Ureter (tissue), 1 donor: Measurements from ENCODE around the gene PRRX2. TPM values are rescaled to one million over a fixed set of nuclear protein-coding genes. Genes with fewer than 3 reads are reported as not detected.

Source experiments
- DNase-seq: peaks from one replicate; pipeline ENCODE4 v3.0.0-alpha.2; 2020; ENCODE audit warnings: low spot score
- total RNA-seq: library from RNA; stranded (reverse); gene quantifications from one replicate; pipeline ENCODE4 v1.2.4, GENCODE V29; 2023
- donor health status: DM: yes; HTN: yes; CAD: no.

Gene PRRX2
- total RNA-seq, 1 donor from 2014 or later: 6.5 TPM

GRCh38 chr9:129703667-129704355 is 38.4 kb downstream of the PRRX2 start:
- peak; percentile 69 for DNase-seq

GRCh38 chr9:129704807-129705206 is 39.4 kb downstream of the PRRX2 start:
- DNase-seq: no peak

GRCh38 chr9:129708793-129709192 is 43.3 kb downstream of the PRRX2 start:
- DNase-seq: no peak

DNA sequence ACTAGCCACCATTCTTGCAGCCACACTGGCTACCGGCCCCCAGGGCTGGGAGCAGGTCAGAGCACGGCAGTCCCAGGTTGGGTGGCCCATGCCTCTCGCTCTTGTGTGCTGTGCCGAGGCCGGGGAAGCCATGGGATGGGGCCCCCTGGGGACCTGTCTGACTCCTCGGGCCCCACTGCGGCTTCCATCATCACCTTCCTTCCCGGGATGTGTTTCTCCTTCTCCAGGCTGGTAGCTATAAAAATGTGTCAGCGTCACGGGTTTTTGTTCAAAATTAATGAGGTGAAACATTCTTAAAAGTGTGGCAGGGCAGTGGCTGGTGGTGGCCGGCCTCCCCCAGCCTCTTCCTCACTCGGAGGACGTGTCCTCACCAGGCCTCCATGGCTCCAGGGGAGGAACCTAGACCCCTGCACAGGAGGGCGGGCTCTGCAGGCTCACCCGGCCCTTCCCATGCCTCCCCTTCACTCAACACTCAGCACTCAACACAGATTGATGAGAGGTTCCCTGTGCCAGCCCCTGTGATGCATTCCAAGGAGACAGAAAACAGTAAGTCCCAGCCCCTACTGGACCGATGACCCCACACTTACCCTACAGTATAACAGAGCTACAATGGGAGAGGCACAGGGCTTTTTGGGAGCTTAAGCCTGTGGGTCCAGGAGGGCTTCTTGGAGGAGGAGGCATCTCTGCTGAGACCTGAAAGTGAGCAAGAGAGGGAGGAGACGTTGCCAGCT is 44.2 kb downstream of the PRRX2 start:
- no peak for DNase-seq

DNA sequence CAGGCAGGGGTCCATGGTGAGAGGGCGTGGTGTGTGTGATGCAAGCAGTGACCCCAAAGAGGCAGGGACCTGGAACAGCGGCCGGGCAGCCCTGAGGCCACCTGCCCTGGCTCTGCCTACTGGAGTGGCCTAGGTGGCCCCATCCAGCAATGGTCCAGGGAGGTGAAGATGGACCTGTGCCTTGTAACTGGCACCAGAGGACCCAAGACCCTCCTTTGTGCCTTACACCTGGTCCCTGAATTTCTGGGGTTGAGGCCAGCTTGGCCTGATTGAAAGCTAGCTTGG is 44.7 kb downstream of the PRRX2 start:
- DNase-seq: no peak

DNA sequence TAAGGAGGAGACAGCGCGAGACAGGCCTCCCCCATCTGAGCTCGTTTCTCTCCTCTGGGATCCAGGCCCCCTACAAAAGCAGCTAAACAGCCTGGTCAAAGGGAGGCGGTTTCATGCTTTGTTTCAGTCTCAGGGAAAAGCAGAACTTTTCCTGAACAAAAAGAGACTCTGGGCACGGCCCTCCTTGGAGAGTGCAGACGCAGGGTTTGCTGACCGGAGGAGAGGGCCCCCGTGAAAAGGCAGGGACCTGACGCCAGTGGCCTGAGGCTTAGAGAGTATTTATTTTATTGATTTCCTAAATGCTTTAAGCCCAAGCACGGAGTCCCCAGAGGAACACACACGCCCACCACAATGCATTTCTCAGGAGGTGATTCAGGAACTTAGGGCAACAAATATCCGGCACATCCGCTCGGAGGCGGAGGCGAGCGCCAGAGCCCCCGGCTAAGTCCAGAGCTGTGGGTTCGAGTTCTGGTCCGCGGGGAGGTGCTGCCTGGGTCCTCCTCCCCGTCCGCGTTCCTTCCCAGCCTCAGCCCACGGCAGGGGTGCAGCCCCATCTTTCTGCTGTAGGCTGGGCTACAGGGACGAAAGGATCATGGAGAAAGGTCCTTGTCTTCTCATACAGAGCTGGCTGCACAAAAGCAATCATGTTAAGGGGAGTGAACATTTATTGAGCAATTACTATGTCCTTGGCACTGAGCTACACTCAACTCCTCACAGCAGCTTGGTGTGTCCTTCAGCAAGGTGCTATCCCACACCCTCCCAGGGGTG is 47.4 kb downstream of the PRRX2 start:
- no peak for DNase-seq

- DNase-seq: no peak
Measured at GRCh38 chr9:129713402-129713679, 47.9 kb downstream of the PRRX2 start.

DNA sequence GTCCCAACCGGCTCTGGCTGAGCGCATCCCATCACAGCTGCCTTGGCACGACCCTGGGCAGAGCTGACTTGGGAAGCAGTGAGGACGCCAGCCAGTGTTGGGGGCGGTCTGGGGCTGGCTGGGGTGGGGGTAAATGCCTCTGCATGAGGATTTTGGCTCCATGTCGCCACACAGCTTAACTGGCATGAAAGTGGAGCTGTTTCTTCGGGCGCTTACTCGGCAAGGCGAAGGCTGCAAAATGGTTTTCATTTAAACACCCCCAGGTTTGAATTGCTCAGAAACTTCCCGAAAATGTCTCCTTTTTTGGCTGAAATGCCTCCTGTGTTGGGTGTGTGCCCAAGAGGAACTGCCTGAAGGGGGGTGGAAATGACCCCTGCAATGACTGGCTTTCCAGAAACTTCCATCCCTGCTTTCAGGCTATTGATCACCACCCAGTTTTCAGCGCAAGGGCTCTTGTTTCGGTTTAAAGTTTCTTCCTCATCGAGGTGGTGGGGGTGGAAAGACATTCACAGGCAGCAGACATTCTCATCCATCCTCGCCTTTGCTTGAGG is 49.1 kb downstream of the PRRX2 start:
- DNase-seq: no peak

- no peak for DNase-seq
Measured at GRCh38 chr9:129716091-129716490, 50.6 kb downstream of the PRRX2 start.

- no peak for DNase-seq
Measured at GRCh38 chr9:129717991-129718390, 52.5 kb downstream of the PRRX2 start.

DNA sequence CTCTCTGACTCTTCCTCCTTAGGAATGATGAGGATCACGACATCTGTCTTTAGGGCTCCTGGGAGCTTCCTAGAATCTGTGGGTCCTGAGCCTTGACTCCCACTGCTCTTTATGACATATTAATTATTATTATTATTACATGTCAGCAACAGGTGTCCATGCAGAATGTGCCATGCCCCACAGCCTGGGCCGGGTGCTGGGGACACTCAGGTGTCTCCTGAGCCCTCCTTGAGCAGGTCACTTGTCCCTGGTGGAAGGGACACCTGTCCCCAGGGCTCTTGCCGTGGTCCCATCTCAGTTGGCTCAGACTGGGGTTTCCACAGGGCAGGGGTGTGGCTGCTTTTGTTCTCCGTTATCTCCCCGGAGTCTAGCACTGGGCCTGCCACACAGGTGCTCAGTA is 53.2 kb downstream of the PRRX2 start:
- no peak for DNase-seq

DNA sequence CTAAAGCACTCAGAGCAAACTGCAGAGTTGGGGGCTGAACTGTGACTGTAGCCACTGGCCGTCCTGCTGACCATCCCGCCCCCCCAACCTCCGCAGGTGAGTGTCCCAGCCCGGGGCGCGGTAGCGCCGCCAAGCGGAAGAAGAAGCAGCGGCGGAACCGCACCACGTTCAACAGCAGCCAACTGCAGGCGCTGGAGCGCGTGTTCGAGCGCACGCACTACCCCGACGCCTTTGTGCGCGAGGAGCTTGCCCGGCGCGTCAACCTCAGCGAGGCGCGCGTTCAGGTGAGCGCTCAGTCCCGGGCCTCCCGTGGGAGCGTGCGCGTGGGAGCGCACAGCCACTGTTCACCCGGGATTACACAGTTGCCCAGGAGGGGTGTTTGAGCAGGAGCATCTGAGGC is 53.7 kb downstream of the PRRX2 start:
- no peak for DNase-seq

DNA sequence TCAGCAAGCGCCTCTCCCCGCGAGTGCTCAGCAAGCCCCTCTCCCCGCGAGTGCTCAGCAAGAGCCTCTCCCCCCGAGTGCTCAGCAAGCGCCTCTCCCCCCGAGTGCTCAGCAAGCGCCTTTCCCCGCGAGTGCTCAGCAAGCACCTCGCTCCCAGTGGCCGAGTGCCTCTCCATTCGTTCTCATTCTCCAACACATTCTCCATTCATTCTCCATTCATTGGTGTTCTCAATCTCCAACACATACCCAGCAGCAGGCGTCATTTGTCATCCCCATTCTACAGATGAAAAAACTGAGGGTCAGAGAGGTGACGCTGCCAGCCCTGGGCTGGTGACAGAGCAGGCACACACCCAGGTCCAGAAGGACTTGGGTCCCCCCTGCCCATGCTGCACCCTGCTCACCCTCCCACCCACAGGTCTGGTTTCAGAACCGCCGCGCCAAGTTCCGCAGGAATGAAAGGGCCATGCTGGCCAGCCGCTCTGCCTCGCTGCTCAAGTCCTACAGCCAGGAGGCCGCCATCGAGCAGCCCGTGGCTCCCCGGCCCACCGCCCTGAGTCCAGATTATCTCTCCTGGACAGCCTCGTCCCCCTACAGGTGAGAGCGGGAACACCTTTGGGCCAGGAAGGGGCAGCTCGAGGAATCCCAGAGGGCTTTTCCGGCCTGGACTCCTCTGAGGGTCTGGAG is 54.9 kb downstream of the PRRX2 start:
- no peak for DNase-seq

DNA sequence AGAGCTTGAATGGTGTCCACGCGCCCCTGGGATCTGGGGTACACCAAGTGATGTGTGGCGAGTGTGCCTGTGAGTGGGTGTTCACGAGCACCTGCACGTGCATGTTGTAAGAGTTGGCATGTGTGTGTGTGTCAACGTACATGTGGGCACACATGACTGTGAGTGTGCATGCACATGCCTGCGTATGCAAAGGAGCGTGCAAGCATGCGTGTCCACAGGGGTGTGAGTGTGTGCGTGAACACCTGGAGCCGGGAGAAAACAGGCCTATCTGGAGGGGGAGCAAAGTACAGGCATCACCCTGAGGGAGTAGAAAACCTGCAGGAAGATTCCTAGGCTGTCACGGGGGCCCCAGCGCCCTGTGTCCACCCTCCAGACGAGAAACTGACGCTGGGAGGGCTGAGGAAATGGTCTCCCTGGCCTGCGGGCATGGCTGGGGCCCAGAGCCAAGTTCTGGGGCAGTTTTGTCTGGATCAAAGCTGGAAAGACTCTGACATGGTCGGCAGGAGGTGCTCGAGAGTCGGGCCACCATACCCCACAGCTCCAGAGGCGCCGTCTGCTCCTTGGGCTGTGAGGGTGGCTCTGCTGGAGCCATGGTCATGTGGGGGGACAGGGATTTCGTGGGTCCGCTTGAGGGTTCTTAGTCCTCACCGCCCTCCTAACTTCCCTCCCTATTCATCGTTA is 55.6 kb downstream of the PRRX2 start:
- DNase-seq: no peak

- DNase-seq: no peak
Measured at GRCh38 chr9:129722913-129723312, 57.5 kb downstream of the PRRX2 start.

- DNase-seq: no peak
Measured at GRCh38 chr9:129724456-129725190, 59.2 kb downstream of the PRRX2 start.

DNA sequence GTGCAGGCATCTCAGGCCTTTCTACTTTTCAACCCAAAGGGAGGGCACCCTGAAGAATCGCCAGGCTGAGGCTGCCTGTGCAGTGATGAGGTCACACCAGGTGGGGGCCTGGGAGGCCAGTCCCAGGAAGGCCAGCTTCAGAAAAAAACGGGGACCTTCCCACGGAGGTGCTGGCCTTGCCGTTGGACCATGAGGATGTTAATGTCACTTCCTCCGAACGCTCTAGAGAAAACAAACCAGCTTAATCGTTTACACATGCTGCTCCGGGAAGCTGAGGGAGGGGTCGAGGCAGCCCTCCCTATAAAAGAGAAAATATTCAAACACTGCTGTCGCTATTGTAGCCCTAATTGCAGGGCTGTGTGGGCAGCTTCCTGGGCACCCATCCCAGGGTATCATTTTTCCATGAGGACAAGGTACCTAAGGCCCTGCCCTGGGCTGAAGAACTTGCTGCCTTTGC is 60.4 kb downstream of the PRRX2 start:
- DNase-seq: no peak

- peak; percentile 81 for DNase-seq
Measured at GRCh38 chr9:129726322-129727160, 61.1 kb downstream of the PRRX2 start.

- no peak for DNase-seq
Measured at GRCh38 chr9:129728744-129729143, 63.3 kb downstream of the PRRX2 start.

DNA sequence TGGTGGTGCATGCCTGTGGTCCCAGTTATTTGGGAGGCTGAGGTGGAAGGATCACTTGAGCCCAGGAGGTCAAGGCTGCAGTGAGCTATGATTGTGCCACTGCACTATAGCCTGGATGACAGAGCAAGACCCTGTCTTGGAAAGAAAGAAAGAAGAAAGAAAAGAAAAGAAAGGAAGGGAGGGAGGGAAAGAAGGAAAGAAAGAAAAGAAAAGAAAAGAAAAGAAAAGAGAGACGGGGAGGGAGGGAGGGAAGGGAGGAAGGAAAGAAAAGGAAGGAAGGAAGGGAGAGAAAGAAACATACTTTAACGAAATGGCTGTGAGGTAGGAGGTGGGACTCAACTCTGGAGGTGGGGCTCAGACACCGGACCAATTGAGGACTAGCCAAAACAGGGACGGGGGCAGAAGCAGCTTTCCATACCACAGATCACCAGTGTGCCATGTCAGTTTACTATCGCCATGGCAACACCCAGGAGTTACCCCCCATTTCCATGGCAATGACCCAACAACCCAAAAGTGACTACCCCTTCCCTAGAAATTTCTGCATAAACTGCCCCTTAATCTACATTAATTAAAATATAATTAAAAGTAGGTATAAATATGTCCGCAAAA is 66.1 kb downstream of the PRRX2 start:
- DNase-seq: no peak
